HepG2 (cell line): ENCODE measurements around the gene NUP133. TPM values are rescaled to one million over a fixed set of nuclear protein-coding genes. Genes with fewer than 3 reads are reported as not detected.

Source experiments
- NFATC3 ChIP-seq: sonication (generic); formaldehyde crosslinking; IDR thresholded peaks from 2 replicates; pipeline ENCODE4 v1.5.1; 2020; ENCODE audit warnings: mild to moderate bottlenecking, missing genetic modification reagents
- POLR2G ChIP-seq: fragments of 200-400 bp; formaldehyde crosslinking; IDR thresholded peaks from 2 replicates; pipeline ENCODE4 v1.6.1; 2018; ENCODE audit warnings: mild to moderate bottlenecking, low read depth, low read length, moderate library complexity
- PRDM10 ChIP-seq: sonication (generic); formaldehyde crosslinking; IDR thresholded peaks from 2 replicates; pipeline ENCODE4 v1.4.0; 2020; ENCODE audit warnings: low read depth, missing genetic modification reagents
- ZBTB42 ChIP-seq: sonication (generic); formaldehyde crosslinking; IDR thresholded peaks from 2 replicates; pipeline ENCODE4 v1.5.0; 2020; ENCODE audit warnings: mild to moderate bottlenecking, missing genetic modification reagents
- ZFP90 ChIP-seq: sonication (generic); formaldehyde crosslinking; IDR thresholded peaks from 2 replicates; pipeline ENCODE4 v1.8.0; 2022; ENCODE audit warnings: missing genetic modification reagents, mild to moderate bottlenecking, inconsistent platforms, borderline replicate concordance
- ZNF251 ChIP-seq: sonication (generic); formaldehyde crosslinking; IDR thresholded peaks from 2 replicates; pipeline ENCODE4 v1.9.0; 2021; ENCODE audit warnings: mild to moderate bottlenecking, missing genetic modification reagents
- ZNF430 ChIP-seq: sonication (generic); formaldehyde crosslinking; IDR thresholded peaks from 2 replicates; pipeline ENCODE4 v1.9.0; 2021; ENCODE audit warnings: mild to moderate bottlenecking, missing genetic modification reagents
- ZNF629 ChIP-seq: sonication (generic); formaldehyde crosslinking; conservative IDR thresholded peaks from 2 replicates; pipeline ENCODE4 v1.5.0; 2020; ENCODE audit warnings: missing genetic modification reagents
- ZNF7 ChIP-seq: IDR thresholded peaks from 2 replicates; pipeline ENCODE4 v1.6.1; 2016; ENCODE audit warnings: missing biosample characterization, missing genetic modification reagents
- polyA plus RNA-seq, 8 experiments: library from polyadenylated mRNA; depleted of rRNA in 3 of 8; stranded (reverse) in 7 of 8; unstranded in 1 of 8; fragments of >200 nt; fragmentation: Illumina TruSeq in 4 of 8; extraction: Trizol in 4 of 8; gene quantifications; 2 replicates each; pipeline versions ENCODE4 v1.2.1 to v1.2.3, GENCODE V29; 2011 to 2016; ENCODE audit warnings: low read depth in 4 of 8, missing spikeins in 1 of 8, mixed read lengths in 1 of 8; ENCODE audit not compliant: insufficient read depth in 1 of 8
- total RNA-seq, 5 experiments: library from RNA; depleted of rRNA; stranded (reverse); fragments of >200 nt; fragmentation: Illumina TruSeq; extraction: Trizol; gene quantifications; 2 replicates each; pipeline ENCODE4 v1.2.3, GENCODE V29; 2016; ENCODE audit warnings: low read depth in 1 of 5
- TF ChIP-seq, protein P1 (sequence below): sonication (generic); formaldehyde crosslinking; IDR thresholded peaks from 2 replicates; pipeline ENCODE4 v1.4.0; 2020; ENCODE audit warnings: missing genetic modification reagents
- TF ChIP-seq, protein P2 (sequence below): sonication (generic); formaldehyde crosslinking; IDR thresholded peaks from 2 replicates; pipeline ENCODE4 v1.4.0; 2020; ENCODE audit warnings: low read depth, mild to moderate bottlenecking, missing genetic modification reagents
- TF ChIP-seq, protein P3 (sequence below): sonication (generic); formaldehyde crosslinking; IDR thresholded peaks from 2 replicates; pipeline ENCODE4 v1.4.0; 2020; ENCODE audit warnings: mild to moderate bottlenecking, low read depth, missing genetic modification reagents

NUP133 gene
- total and polyA plus RNA-seq, 2 of the 13 experiments (the other 11 are each of a cell fraction or from before 2014, with no cell fraction given), result 17.7 to 45.6 TPM

DNA sequence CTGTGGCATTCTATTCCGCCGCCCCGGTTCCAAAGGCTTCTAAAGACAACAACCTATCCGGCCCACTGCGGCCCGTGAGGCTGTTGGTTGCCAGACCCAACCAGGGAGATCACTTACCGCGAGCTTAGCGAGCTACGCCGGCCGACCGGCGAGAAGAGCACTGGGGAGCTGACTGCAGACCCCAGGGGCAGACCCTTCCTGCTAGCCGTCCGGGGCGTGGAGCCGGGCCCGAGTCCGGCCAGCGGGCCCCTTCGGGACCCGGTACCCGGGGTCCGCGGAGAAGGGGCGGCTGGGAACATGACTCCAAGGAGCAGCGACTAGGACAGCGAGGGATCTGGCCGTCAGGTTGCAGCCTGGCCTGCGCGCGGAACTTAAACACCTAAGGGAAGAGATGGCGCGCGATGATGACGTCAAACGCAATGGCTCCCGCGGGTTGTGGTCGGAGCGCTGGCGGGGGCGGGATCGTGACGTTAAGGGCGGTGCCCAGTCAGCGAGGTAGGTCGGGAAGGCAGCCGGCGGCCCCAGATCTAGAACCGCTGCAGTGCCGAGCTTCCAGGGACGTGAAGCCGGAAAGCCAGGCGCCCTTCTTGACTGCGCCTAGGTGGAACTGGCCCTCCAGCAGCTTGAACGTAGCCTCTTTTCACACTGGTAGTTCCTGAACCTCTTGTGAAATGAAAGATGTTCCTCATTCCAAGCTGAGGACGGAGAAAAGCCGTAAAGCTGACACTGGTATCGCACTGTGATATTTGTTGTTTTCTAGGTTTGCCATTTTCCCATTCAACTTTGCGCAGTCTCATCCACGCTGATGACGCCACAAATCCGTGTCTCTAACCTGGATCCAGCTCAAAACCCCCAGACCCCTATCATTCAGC lies at the start of gene NUP133 (continued):
- TF ChIP-seq, protein P1, sequence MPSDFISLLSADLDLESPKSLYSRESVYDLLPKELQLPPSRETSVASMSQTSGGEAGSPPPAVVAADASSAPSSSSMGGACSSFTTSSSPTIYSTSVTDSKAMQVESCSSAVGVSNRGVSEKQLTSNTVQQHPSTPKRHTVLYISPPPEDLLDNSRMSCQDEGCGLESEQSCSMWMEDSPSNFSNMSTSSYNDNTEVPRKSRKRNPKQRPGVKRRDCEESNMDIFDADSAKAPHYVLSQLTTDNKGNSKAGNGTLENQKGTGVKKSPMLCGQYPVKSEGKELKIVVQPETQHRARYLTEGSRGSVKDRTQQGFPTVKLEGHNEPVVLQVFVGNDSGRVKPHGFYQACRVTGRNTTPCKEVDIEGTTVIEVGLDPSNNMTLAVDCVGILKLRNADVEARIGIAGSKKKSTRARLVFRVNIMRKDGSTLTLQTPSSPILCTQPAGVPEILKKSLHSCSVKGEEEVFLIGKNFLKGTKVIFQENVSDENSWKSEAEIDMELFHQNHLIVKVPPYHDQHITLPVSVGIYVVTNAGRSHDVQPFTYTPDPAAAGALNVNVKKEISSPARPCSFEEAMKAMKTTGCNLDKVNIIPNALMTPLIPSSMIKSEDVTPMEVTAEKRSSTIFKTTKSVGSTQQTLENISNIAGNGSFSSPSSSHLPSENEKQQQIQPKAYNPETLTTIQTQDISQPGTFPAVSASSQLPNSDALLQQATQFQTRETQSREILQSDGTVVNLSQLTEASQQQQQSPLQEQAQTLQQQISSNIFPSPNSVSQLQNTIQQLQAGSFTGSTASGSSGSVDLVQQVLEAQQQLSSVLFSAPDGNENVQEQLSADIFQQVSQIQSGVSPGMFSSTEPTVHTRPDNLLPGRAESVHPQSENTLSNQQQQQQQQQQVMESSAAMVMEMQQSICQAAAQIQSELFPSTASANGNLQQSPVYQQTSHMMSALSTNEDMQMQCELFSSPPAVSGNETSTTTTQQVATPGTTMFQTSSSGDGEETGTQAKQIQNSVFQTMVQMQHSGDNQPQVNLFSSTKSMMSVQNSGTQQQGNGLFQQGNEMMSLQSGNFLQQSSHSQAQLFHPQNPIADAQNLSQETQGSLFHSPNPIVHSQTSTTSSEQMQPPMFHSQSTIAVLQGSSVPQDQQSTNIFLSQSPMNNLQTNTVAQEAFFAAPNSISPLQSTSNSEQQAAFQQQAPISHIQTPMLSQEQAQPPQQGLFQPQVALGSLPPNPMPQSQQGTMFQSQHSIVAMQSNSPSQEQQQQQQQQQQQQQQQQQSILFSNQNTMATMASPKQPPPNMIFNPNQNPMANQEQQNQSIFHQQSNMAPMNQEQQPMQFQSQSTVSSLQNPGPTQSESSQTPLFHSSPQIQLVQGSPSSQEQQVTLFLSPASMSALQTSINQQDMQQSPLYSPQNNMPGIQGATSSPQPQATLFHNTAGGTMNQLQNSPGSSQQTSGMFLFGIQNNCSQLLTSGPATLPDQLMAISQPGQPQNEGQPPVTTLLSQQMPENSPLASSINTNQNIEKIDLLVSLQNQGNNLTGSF (CRISPR knock-in tag), result peak; percentile 54; the same call in 1 of the 2 replicates
- TF ChIP-seq ZFP90 (CRISPR knock-in tag) (peak; percentile 63; the same call in 1 of the 2 replicates), ZNF251 (CRISPR knock-in tag) (no peak), ZNF430 (peak; percentile 55; the same call in 1 of the 2 replicates), ZNF629 (CRISPR knock-in tag) (no peak), POLR2G (peak; percentile 93), PRDM10 (no peak; the same call in 1 of the 2 replicates), ZNF7 (CRISPR knock-in tag) (no peak), NFATC3 (no peak), ZBTB42 (CRISPR knock-in tag) (no peak)
- TF ChIP-seq, protein P2, sequence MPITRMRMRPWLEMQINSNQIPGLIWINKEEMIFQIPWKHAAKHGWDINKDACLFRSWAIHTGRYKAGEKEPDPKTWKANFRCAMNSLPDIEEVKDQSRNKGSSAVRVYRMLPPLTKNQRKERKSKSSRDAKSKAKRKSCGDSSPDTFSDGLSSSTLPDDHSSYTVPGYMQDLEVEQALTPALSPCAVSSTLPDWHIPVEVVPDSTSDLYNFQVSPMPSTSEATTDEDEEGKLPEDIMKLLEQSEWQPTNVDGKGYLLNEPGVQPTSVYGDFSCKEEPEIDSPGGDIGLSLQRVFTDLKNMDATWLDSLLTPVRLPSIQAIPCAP (CRISPR knock-in tag), result no peak
- TF ChIP-seq, protein P3, sequence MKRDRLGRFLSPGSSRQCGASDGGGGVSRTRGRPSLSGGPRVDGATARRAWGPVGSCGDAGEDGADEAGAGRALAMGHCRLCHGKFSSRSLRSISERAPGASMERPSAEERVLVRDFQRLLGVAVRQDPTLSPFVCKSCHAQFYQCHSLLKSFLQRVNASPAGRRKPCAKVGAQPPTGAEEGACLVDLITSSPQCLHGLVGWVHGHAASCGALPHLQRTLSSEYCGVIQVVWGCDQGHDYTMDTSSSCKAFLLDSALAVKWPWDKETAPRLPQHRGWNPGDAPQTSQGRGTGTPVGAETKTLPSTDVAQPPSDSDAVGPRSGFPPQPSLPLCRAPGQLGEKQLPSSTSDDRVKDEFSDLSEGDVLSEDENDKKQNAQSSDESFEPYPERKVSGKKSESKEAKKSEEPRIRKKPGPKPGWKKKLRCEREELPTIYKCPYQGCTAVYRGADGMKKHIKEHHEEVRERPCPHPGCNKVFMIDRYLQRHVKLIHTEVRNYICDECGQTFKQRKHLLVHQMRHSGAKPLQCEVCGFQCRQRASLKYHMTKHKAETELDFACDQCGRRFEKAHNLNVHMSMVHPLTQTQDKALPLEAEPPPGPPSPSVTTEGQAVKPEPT, result no peak; the same call in 1 of the 2 replicates
